GM12878 (cell line): ENCODE data around the gene CTSW. TPM values are rescaled to one million over a fixed set of nuclear protein-coding genes. Genes with fewer than 3 reads are reported as not detected.

ENCODE experiments used
- ATAC-seq: fragments of 200-7000 bp; cut with Tn5 transposase; 3 replicates; pipeline ENCODE4 v1.9.1; 2020; ENCODE audit warnings: mild to moderate bottlenecking, moderate library complexity
- BruUV-seq: library from RNA; stranded (reverse); fragments of 400-500 nt; replicated peaks from 2 replicates; lab custom pipeline; 2021; lab: Mats Ljungman, UMichigan
- CTCF ChIA-PET: fragments of 300-600 bp; sonication (Branson Sonifier 250); formaldehyde crosslinking; extraction: SDS; loops from one replicate; lab custom pipeline; 2021; ENCODE audit warnings: inconsistent platforms; lab: Yijun Ruan, JAX
- POLR2A ChIA-PET: fragments of 350-600 bp; formaldehyde crosslinking; extraction: SDS; loops from one replicate; lab custom pipeline; 2021; ENCODE audit warnings: inconsistent platforms; lab: Charles Lee
- RAD21 ChIA-PET: fragments of 300-600 bp; sonication (Branson Sonifier 250); formaldehyde crosslinking; loops from one replicate; lab custom pipeline; 2023; ENCODE audit warnings: antibody characterized with exemption; ENCODE audit not compliant: unreplicated experiment; lab: Charles Lee
- SMC1A ChIA-PET: fragments of 300-600 bp; sonication (Branson Sonifier 250); formaldehyde crosslinking; loops from one replicate; lab custom pipeline; 2023; ENCODE audit not compliant: unreplicated experiment, uncharacterized antibody; lab: Charles Lee
- DNase-seq: peaks from one replicate; pipeline ENCODE4 v3.0.0-alpha.2; 2011; ENCODE audit warnings: low read depth, low spot score
- FAIRE-seq: peaks from 3 replicates; lab custom pipeline; 2011; peaks lifted over from hg19 to GRCh38; lab: Jason Lieb, UNC
- H2AFZ ChIP-seq: 2 replicates; pipeline ENCODE4 v1.6.0; 2011; ENCODE audit warnings: low read depth, low read length, control low read depth; ENCODE audit not compliant: control insufficient read depth
- H3K27ac ChIP-seq: 2 replicates; pipeline ENCODE4 v1.5.1; 2011; ENCODE audit warnings: control low read depth; ENCODE audit not compliant: control insufficient read depth, insufficient read depth
- H3K27me3 ChIP-seq, 2 experiments: replicated peaks in 1 of 2; 2 replicates each; pipeline versions ENCODE4 v1.6.0 to v1.6.1; 2011; ENCODE audit warnings: low read length in 1 of 2; ENCODE audit not compliant: control insufficient read depth in 2 of 2, insufficient read depth in 2 of 2
- H3K36me3 ChIP-seq, 2 experiments: 2 replicates each; pipeline ENCODE4 v1.5.1; 2011; ENCODE audit warnings: low read length in 1 of 2; ENCODE audit not compliant: control insufficient read depth in 2 of 2, insufficient read depth in 2 of 2
- H3K4me1 ChIP-seq: 2 replicates; pipeline ENCODE4 v1.6.1; 2011; ENCODE audit warnings: mild to moderate bottlenecking, low read length, moderate library complexity, mixed read lengths; ENCODE audit not compliant: control insufficient read depth, insufficient read depth
- H3K4me2 ChIP-seq: 2 replicates; pipeline ENCODE4 v1.6.0; 2011; ENCODE audit warnings: control low read depth; ENCODE audit not compliant: control insufficient read depth, insufficient read depth
- H3K4me3 ChIP-seq: fragments of 200-600 bp; sonication (generic); 2 replicates; pipeline ENCODE4 v1.5.1; 2016
- H3K79me2 ChIP-seq: 2 replicates; pipeline ENCODE4 v1.6.0; 2011; ENCODE audit warnings: low read length; ENCODE audit not compliant: control insufficient read depth, insufficient read depth
- H3K9ac ChIP-seq: 2 replicates; pipeline ENCODE4 v1.8.0; 2011; ENCODE audit warnings: low read length, control low read depth, mixed read lengths; ENCODE audit not compliant: control insufficient read depth, insufficient read depth
- H3K9me3 ChIP-seq: replicated peaks from 3 replicates; pipeline ENCODE4 v1.5.1; 2011; ENCODE audit warnings: mild to moderate bottlenecking, low read length; ENCODE audit not compliant: control insufficient read depth, insufficient read depth
- H4K20me1 ChIP-seq: 2 replicates; pipeline ENCODE4 v1.6.0; 2011; ENCODE audit not compliant: control insufficient read depth, insufficient read depth
- NBN ChIP-seq: fragments of 450-650 bp; IDR thresholded peaks from 2 replicates; pipeline ENCODE4 v1.6.1; 2016
- PAX8 ChIP-seq: fragments of 450-650 bp; IDR thresholded peaks from 2 replicates; pipeline ENCODE4 v1.6.1; 2017; ENCODE audit warnings: mild to moderate bottlenecking, moderate library complexity
- POLR2A ChIP-seq: IDR thresholded peaks from 2 replicates; pipeline ENCODE4 v1.6.1; 2011; ENCODE audit warnings: low read depth, mild to moderate bottlenecking, low read length
- POU2F2 ChIP-seq: IDR thresholded peaks from 3 replicates; pipeline ENCODE4 v1.6.1; 2011; ENCODE audit warnings: low read depth, mild to moderate bottlenecking, low read length, borderline replicate concordance
- RAD51 ChIP-seq: fragments of 450-650 bp; IDR thresholded peaks from 2 replicates; pipeline ENCODE4 v1.6.1; 2016; ENCODE audit warnings: moderate library complexity, mild to moderate bottlenecking, inconsistent platforms
- SIN3A ChIP-seq: IDR thresholded peaks from 2 replicates; pipeline ENCODE4 v1.6.1; 2012; ENCODE audit warnings: low read depth, low read length, improper control_type of control experiment
- SUPT20H ChIP-seq: IDR thresholded peaks from 2 replicates; pipeline ENCODE4 v1.6.1; 2011; ENCODE audit warnings: low read depth, mild to moderate bottlenecking, low read length, moderate library complexity, borderline replicate concordance; ENCODE audit not compliant: control insufficient read depth
- TAF1 ChIP-seq: IDR thresholded peaks from 2 replicates; pipeline ENCODE4 v1.6.1; 2011; ENCODE audit warnings: mild to moderate bottlenecking, low read depth, low read length, borderline replicate concordance
- USF1 ChIP-seq: IDR thresholded peaks from 2 replicates; pipeline ENCODE4 v1.6.1; 2011; ENCODE audit warnings: borderline replicate concordance, low read depth, mild to moderate bottlenecking, moderate library complexity, mixed read lengths, low read length; ENCODE audit not compliant: insufficient read depth; ENCODE audit errors: extremely low read length
- YY1 ChIP-seq: IDR thresholded peaks from 2 replicates; pipeline ENCODE4 v1.6.1; 2011; ENCODE audit warnings: low read depth, mild to moderate bottlenecking, low read length
- WGBS: methylation state at CpG from one replicate; pipeline ENCODE4 v1.1.6; 2016; ENCODE audit warnings: low lambda C conversion rate; ENCODE audit not compliant: insufficient replicate concordance, insufficient coverage; ENCODE audit errors: missing lambda C conversion rate; 5-methylcytosine and 5-hydroxymethylcytosine counted together
- in situ Hi-C: fragments of 300-500 bp; cut with MboI; formaldehyde crosslinking; loops from 9 replicates; pipeline ENCODE4 v1.14.3; 2018; ENCODE audit warnings: mixed read lengths
- intact Hi-C: fragments of 100-400 bp; cut with micrococcal nuclease; formaldehyde crosslinking; loops from one replicate; pipeline ENCODE4 v1.14.2; 2022; ENCODE audit not compliant: unreplicated experiment
- polyA plus RNA-seq, 11 experiments: library from polyadenylated mRNA; depleted of rRNA in 4 of 11; unstranded in 6 of 11; stranded (reverse) in 5 of 11; fragments of >200 nt; fragmentation: Nextera tagmentation in 4 of 11; fragmentation: Illumina TruSeq in 1 of 11; extraction: Ambion mirVana in 4 of 11; extraction: Trizol in 1 of 11; gene quantifications; 1 replicate in 1 of 11; 2 replicates in 10 of 11; pipeline versions ENCODE4 v1.2.1 to v1.2.3, GENCODE V29; 2011 to 2016; ENCODE audit warnings: inconsistent platforms in 2 of 11, missing spikeins in 2 of 11, low read depth in 1 of 11
- total RNA-seq, 4 experiments: library from RNA; depleted of rRNA in 3 of 4; stranded (reverse); fragments of >200 nt in 3 of 4; fragmentation: Illumina TruSeq in 1 of 4; extraction: Trizol in 1 of 4; gene quantifications; 2 replicates each; pipeline versions ENCODE4 v1.2.1 to v1.2.3, GENCODE V29; 2013 to 2021
- TF ChIP-seq, protein P1 (sequence below): IDR thresholded peaks from 2 replicates; pipeline ENCODE4 v1.6.1; 2012; ENCODE audit warnings: improper control_type of control experiment, low read depth, low read length; ENCODE audit not compliant: insufficient replicate concordance
- TF ChIP-seq, protein P2 (sequence below): fragments of 450-650 bp; IDR thresholded peaks from 2 replicates; pipeline ENCODE4 v1.6.1; 2016; ENCODE audit warnings: mild to moderate bottlenecking

CTSW gene
- total and polyA plus RNA-seq, 10 of the 15 experiments (the other 5 are each of a cell fraction or from before 2014, with no cell fraction given), result 0.53 to 12.0 (median 1.7) TPM

DNA sequence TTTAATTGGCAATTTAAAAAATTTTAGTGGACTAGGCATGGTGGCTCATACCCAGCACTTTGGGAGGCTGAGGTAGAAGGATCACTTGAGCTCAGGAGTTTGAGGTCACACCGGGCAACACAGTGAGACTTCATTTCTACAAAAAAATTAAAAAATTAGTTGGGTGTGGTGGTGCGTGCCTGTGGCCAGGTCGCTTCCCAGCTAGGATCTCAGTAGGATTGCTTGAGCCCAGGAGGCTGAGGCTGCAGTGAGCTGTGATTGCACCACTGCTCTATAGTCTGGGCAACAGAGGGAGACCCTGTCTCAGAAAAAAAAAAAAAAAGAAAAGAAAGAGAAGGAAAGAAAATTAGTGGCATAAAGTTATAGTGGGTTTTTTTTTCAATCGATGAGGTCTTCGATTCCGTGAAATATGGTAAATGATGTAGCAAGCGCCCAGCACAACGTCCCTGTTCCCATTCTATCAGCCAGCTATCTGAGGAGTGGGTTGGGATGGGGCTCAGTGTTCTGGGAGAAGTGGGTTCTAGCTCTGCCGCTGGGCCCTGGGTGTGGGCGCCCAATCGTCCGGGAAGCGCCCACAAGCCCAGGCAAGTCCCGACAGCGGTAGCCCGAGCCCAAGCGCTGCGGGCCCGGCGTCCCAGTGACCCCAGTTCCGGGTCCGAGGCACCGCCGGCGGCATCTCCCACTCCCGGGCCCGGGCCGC lies 19.2 kb downstream of the CTSW start:
- no peaks in the 10 kb centered on the region for H4K20me1 ChIP-seq
- ChIA-PET CTCF (interaction anchor here (0.9 to 6.5 kb wide), 6 partner anchors 9 to 146 kb away, joined by 4 to 67 read pairs (median 9); partner anchors contain the start of genes CCDC85B, FIBP and MUS81), SMC1A (interaction anchor here (0.9 to 5.6 kb wide), 9 partner anchors 7 to 186 kb away, joined by 3 to 47 read pairs (median 3); partner anchors contain the start of genes CCDC85B, FIBP and KAT5), POLR2A (interaction anchor here (0.5 to 3.6 kb wide), 9 partner anchors 10 to 238 kb away, joined by 4 to 62 read pairs (median 6); partner anchors contain the start of genes CCDC85B, FIBP and MUS81), RAD21 (interaction anchor here (0.8 to 1.8 kb wide), 7 partner anchors 10 to 119 kb away, joined by 3 to 20 read pairs (median 5); partner anchors contain the start of genes AP5B1, CCDC85B, FIBP and MUS81)
- H2AFZ ChIP-seq, result peak overlapping the region; percentile 58
- intact Hi-C loops, result loop anchor here (10.0 kb wide), 1 partner anchor 236 kb away; no protein-coding TSS in a partner anchor
- no peaks in the 10 kb centered on the region for H3K36me3 ChIP-seq
- 0 out of 2 replicates have a peak, but pooled peaks have one; percentile 25 for TF ChIP-seq NBN
- no peak for TF ChIP-seq TAF1
- no peak for TF ChIP-seq SIN3A
- TF ChIP-seq, protein P1, sequence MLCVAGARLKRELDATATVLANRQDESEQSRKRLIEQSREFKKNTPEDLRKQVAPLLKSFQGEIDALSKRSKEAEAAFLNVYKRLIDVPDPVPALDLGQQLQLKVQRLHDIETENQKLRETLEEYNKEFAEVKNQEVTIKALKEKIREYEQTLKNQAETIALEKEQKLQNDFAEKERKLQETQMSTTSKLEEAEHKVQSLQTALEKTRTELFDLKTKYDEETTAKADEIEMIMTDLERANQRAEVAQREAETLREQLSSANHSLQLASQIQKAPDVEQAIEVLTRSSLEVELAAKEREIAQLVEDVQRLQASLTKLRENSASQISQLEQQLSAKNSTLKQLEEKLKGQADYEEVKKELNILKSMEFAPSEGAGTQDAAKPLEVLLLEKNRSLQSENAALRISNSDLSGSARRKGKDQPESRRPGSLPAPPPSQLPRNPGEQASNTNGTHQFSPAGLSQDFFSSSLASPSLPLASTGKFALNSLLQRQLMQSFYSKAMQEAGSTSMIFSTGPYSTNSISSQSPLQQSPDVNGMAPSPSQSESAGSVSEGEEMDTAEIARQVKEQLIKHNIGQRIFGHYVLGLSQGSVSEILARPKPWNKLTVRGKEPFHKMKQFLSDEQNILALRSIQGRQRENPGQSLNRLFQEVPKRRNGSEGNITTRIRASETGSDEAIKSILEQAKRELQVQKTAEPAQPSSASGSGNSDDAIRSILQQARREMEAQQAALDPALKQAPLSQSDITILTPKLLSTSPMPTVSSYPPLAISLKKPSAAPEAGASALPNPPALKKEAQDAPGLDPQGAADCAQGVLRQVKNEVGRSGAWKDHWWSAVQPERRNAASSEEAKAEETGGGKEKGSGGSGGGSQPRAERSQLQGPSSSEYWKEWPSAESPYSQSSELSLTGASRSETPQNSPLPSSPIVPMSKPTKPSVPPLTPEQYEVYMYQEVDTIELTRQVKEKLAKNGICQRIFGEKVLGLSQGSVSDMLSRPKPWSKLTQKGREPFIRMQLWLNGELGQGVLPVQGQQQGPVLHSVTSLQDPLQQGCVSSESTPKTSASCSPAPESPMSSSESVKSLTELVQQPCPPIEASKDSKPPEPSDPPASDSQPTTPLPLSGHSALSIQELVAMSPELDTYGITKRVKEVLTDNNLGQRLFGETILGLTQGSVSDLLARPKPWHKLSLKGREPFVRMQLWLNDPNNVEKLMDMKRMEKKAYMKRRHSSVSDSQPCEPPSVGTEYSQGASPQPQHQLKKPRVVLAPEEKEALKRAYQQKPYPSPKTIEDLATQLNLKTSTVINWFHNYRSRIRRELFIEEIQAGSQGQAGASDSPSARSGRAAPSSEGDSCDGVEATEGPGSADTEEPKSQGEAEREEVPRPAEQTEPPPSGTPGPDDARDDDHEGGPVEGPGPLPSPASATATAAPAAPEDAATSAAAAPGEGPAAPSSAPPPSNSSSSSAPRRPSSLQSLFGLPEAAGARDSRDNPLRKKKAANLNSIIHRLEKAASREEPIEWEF, result no peak
- 0 out of 3 replicates have a peak, but pooled peaks have one; percentile 9 for TF ChIP-seq POU2F2
- TF ChIP-seq RAD51, result no peak
- peak; percentile 48; the same call in 1 of the 2 replicates for TF ChIP-seq POLR2A
- no peak for TF ChIP-seq YY1
- no peak for TF ChIP-seq PAX8
- TF ChIP-seq SUPT20H, result no peak
- no peak for TF ChIP-seq USF1
- TF ChIP-seq, protein P2, sequence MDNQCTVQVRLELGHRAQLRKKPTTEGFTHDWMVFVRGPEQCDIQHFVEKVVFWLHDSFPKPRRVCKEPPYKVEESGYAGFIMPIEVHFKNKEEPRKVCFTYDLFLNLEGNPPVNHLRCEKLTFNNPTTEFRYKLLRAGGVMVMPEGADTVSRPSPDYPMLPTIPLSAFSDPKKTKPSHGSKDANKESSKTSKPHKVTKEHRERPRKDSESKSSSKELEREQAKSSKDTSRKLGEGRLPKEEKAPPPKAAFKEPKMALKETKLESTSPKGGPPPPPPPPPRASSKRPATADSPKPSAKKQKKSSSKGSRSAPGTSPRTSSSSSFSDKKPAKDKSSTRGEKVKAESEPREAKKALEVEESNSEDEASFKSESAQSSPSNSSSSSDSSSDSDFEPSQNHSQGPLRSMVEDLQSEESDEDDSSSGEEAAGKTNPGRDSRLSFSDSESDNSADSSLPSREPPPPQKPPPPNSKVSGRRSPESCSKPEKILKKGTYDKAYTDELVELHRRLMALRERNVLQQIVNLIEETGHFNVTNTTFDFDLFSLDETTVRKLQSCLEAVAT, result no peak; the same call in 1 of the 2 replicates
- peak overlapping the region; percentile 3 for H3K9ac ChIP-seq
- H3K4me3 ChIP-seq, result peak overlapping the region; percentile 84
- in situ Hi-C loops, result no loop called here
- 21% methylated on average over 27 of the region's 28 CpGs for WGBS
- BruUV-seq, result no TSS peak
- FAIRE-seq (no peak), DNase-seq (no peak), ATAC-seq (no peak)
- no peaks in the 10 kb centered on the region; a peak in 1 of 4 replicates for H3K27me3 ChIP-seq
- H3K27ac ChIP-seq, result no peak overlapping the region
- peaks cover 15% of the 10 kb centered on the region for H3K79me2 ChIP-seq
- no peaks in the 10 kb centered on the region for H3K9me3 ChIP-seq
- H3K4me2 ChIP-seq, result peak overlapping the region; percentile 86
- peaks cover 12% of the 10 kb centered on the region; the same call in 1 of the 2 replicates for H3K4me1 ChIP-seq
